Muscle layer of duodenum (tissue), 2 donors: Measurements from ENCODE around the gene PI4KA.

Source experiments
- H3K27ac ChIP-seq: one replicate; pipeline ENCODE4 v1.7.0; 2013; ENCODE audit warnings: mild to moderate bottlenecking, low read length
- H3K27me3 ChIP-seq: one replicate; pipeline ENCODE4 v1.7.0; 2013; ENCODE audit warnings: low read depth, mild to moderate bottlenecking, control low read depth, low read length
- H3K36me3 ChIP-seq, 2 donors: one replicate each; pipeline ENCODE4 v1.7.0; 2013; ENCODE audit warnings: low read length in 2 of 2, control low read depth in 1 of 2, mild to moderate bottlenecking in 1 of 2; ENCODE audit not compliant: insufficient read depth in 2 of 2, control insufficient read depth in 1 of 2
- H3K4me1 ChIP-seq, 2 donors: one replicate each; pipeline ENCODE4 v1.7.0; 2013; ENCODE audit warnings: low read length in 2 of 2, mild to moderate bottlenecking in 2 of 2, control low read depth in 1 of 2, moderate library complexity in 1 of 2; ENCODE audit not compliant: insufficient read depth in 2 of 2, control insufficient read depth in 1 of 2
- H3K4me3 ChIP-seq, 2 donors: one replicate each; pipeline ENCODE4 v1.7.0; 2013; ENCODE audit warnings: low read length in 2 of 2, low read depth in 1 of 2, mild to moderate bottlenecking in 1 of 2
- H3K9me3 ChIP-seq, 2 donors: one replicate each; pipeline ENCODE4 v1.7.0; 2013; ENCODE audit warnings: low read length in 2 of 2, control low read depth in 1 of 2, mild to moderate bottlenecking in 1 of 2; ENCODE audit not compliant: control insufficient read depth in 1 of 2
- donor health status: healthy.

The PI4KA gene

GRCh38 chr22:20798974-20799373, 59.6 kb downstream of the PI4KA start:
- Histone ChIP-seq H3K27ac (no peak overlapping the region), H3K9me3 (no peaks in the 10 kb centered on the region), H3K27me3 (no peaks in the 10 kb centered on the region), H3K4me1 (no peaks in the 10 kb centered on the region), H3K36me3 (peaks cover 71 to 89% of the 10 kb centered on the region in 2 donors), H3K4me3 (no peak overlapping the region)

- Histone ChIP-seq H3K36me3 (peaks cover 64 to 83% of the 10 kb centered on the region in 2 donors), H3K9me3 (no peaks in the 10 kb centered on the region), H3K4me1 (no peaks in the 10 kb centered on the region), H3K27ac (no peak overlapping the region), H3K4me3 (no peak overlapping the region), H3K27me3 (no peaks in the 10 kb centered on the region)
Observed at GRCh38 chr22:20798218-20798617, 60.4 kb downstream of the PI4KA start.

GRCh38 chr22:20796731-20797130, 61.9 kb downstream of the PI4KA start:
- Histone ChIP-seq H3K4me3 (no peak overlapping the region), H3K27me3 (no peaks in the 10 kb centered on the region), H3K27ac (no peak overlapping the region), H3K4me1 (no peaks in the 10 kb centered on the region), H3K36me3 (peaks cover 58 to 76% of the 10 kb centered on the region in 2 donors), H3K9me3 (no peaks in the 10 kb centered on the region)

GRCh38 chr22:20794650-20795413, 63.8 kb downstream of the PI4KA start:
- Histone ChIP-seq H3K27ac (no peak overlapping the region), H3K27me3 (no peaks in the 10 kb centered on the region), H3K4me3 (no peak overlapping the region), H3K4me1 (no peaks in the 10 kb centered on the region), H3K36me3 (peaks cover 58 to 77% of the 10 kb centered on the region in 2 donors), H3K9me3 (no peaks in the 10 kb centered on the region)

- Histone ChIP-seq H3K4me3 (no peak overlapping the region), H3K4me1 (no peaks in the 10 kb centered on the region), H3K27ac (no peak overlapping the region), H3K36me3 (peaks cover 54 to 69% of the 10 kb centered on the region in 2 donors), H3K9me3 (no peaks in the 10 kb centered on the region), H3K27me3 (no peaks in the 10 kb centered on the region)
Observed at GRCh38 chr22:20793748-20794649, 64.6 kb downstream of the PI4KA start.

GRCh38 chr22:20792966-20793728, 65.5 kb downstream of the PI4KA start:
- no peak overlapping the region for H3K4me3 ChIP-seq
- no peaks in the 10 kb centered on the region for H3K9me3 ChIP-seq
- H3K36me3 ChIP-seq, result peaks cover 54 to 65% of the 10 kb centered on the region in 2 donors
- no peak overlapping the region for H3K27ac ChIP-seq
- no peaks in the 10 kb centered on the region for H3K4me1 ChIP-seq
- H3K27me3 ChIP-seq, result no peaks in the 10 kb centered on the region

GRCh38 chr22:20792221-20792965, 66.2 kb downstream of the PI4KA start:
- Histone ChIP-seq H3K27me3 (no peaks in the 10 kb centered on the region), H3K4me1 (no peaks in the 10 kb centered on the region), H3K4me3 (no peak overlapping the region), H3K9me3 (no peaks in the 10 kb centered on the region), H3K27ac (no peak overlapping the region), H3K36me3 (peaks cover 56 to 64% of the 10 kb centered on the region in 2 donors)

- Histone ChIP-seq H3K4me3 (no peak overlapping the region), H3K27me3 (no peaks in the 10 kb centered on the region), H3K36me3 (peaks cover 44 to 48% of the 10 kb centered on the region in 2 donors), H3K9me3 (no peaks in the 10 kb centered on the region), H3K4me1 (no peaks in the 10 kb centered on the region), H3K27ac (no peak overlapping the region)
Observed at GRCh38 chr22:20788627-20789344, 69.8 kb downstream of the PI4KA start.

GRCh38 chr22:20787746-20788626, 70.6 kb downstream of the PI4KA start:
- Histone ChIP-seq H3K27me3 (no peaks in the 10 kb centered on the region), H3K4me1 (no peaks in the 10 kb centered on the region), H3K36me3 (peaks cover 44 to 55% of the 10 kb centered on the region in 2 donors), H3K27ac (no peak overlapping the region), H3K9me3 (no peaks in the 10 kb centered on the region), H3K4me3 (no peak overlapping the region)
